WI38 (cell line): ENCODE results near the gene RHOC.
"Not testable (repeated sequence)": the region's sequence is repeated elsewhere in the genome, so short reads cannot be mapped to it uniquely, and the experiment has no call there.

Source experiments
- H3K4me3 ChIP-seq: 2 replicates; pipeline ENCODE4 v1.5.1; 2011; ENCODE audit warnings: low read depth, mild to moderate bottlenecking, control low read depth, low read length
- TF ChIP-seq, protein P1 (sequence below): IDR thresholded peaks from 2 replicates; pipeline ENCODE4 v1.5.1; 2012; ENCODE audit warnings: low read depth, mild to moderate bottlenecking, control low read depth, low read length

RHOC gene

DNA sequence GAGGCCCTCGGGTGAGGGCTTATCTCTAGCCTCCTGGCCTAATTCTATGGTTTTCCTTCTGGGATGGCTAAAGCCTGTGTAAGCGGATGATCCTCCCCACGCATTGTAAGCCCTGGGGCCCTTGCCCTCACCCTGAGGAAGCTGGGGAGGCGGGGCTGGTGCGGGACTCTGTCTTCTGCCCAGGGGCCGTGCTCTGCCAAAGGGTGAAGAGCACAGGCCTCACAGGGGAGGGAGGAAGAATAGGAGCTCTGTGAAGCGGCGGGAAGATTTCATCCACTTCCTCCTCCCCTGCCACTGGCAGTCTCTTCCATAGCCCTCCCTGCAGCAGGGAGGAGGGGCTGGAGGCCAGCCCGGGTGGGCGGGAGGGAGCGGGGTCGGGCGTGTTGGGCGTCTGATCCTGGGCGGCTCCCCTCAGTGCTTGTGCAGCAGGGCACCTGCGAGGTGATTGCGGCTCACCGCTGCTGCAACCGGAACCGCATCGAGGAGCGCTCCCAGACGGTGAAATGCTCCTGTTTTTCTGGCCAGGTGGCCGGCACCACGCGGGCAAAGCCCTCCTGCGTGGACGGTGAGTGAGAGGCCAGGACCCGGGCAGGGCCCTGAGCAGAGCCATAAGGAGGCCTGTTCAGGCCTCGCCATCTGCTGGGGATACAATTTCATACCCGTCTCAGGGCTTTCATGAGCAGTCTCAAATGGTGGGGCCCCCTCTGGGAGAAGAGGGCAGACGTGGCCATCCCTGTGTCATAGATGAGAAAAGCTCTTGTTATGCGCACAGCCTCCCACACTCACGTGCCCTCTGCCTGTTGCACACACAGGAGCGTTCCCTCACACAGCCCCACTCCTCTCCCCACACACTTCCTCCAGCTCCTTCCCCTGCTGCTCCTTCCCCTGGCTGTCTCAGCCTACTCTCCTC, 15.9 kb upstream of the RHOC start:
- TF ChIP-seq, protein P1, sequence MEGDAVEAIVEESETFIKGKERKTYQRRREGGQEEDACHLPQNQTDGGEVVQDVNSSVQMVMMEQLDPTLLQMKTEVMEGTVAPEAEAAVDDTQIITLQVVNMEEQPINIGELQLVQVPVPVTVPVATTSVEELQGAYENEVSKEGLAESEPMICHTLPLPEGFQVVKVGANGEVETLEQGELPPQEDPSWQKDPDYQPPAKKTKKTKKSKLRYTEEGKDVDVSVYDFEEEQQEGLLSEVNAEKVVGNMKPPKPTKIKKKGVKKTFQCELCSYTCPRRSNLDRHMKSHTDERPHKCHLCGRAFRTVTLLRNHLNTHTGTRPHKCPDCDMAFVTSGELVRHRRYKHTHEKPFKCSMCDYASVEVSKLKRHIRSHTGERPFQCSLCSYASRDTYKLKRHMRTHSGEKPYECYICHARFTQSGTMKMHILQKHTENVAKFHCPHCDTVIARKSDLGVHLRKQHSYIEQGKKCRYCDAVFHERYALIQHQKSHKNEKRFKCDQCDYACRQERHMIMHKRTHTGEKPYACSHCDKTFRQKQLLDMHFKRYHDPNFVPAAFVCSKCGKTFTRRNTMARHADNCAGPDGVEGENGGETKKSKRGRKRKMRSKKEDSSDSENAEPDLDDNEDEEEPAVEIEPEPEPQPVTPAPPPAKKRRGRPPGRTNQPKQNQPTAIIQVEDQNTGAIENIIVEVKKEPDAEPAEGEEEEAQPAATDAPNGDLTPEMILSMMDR = no peak
- no peak overlapping the region for H3K4me3 ChIP-seq

DNA sequence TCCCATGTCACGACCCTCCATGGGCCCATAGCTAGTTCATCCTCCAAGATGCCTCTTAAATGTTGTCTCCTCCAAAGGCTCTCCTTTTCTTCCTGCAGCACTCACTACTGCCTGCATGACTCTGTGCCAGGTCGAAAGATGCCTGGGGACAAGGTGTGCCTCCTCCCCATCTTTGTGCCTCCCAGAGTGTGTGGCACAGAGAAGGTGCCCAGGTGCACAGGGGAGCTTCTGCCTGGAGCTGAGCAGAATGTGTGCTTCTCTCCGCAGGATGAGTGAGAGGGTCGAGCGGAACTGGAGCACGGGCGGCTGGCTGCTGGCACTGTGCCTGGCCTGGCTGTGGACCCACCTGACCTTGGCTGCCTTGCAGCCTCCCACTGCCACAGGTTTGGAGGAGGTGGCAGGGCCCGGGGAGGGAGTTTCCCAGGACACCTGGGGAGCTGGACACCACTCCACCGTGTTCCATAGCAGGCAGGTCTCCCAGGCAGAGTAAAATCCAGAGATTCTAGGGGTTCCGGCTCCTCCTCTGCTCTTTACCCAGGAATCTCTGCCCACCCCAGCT, 15.1 kb upstream of the RHOC start:
- no peak overlapping the region for H3K4me3 ChIP-seq

DNA sequence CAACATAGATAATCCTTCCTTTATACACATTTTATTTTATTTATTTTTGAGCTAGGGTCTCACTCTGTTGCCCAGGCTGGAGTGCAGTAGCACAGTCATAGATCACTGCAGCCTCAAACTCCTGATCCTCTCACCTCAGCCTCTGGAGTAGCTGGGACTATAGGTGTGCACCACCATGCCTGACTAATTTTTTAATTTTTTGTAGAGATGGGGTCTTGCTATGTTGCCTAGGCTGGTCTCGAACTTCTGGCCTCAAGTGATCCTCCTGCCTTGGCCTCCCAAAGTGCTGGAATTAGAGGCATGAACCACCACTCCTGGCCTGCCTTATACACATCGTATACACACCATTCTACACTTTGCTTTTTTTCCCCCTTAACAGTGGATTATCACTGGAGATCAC, 14.4 kb upstream of the RHOC start:
- H3K4me3 ChIP-seq = not testable (repeated sequence)

More for the DNA sequence above, 15.1 kb upstream of the RHOC start:
- TF ChIP-seq, protein P1 = no peak

DNA sequence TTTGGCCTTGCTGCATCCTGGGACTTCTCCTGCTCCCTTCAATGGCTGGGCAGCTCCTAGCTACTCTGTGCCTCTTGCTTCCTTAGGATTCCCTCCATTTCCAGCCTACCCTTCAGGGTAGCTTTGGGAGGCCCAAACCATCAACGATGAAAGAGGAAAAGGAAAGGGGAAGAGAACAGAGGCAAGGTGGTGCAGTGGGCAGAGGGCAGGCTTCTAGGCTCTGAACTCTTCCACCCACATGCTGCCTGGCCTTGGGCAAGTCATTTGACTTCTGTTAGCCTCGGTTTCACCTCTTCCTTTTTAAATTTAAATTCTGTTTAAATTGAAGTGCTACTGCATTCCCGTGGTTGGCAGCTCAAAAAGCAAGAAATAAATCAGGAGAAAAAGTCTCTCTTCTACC, 13.9 kb upstream of the RHOC start:
- H3K4me3 ChIP-seq = no peak overlapping the region
- TF ChIP-seq, protein P1 = no peak

DNA sequence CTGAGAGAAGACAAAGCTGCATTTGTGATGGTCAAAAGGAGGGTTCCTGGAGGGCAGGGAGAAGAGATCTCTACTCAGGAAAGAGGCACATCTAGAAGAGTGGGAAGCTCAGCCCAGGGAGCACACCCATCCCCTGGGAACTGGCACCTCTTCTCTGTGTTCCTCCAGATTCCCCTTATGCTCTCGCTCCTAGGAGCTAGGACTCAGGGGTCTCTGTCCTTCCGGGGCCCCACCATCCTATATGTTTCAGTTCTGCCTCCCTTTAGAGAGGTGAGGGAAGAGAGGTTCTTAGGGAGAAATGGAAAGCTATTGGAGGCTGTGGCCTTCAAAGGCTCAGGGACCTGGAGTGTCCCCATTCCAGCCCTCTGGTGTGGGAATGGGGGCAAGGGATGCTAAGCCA, 12.8 kb upstream of the RHOC start:
- TF ChIP-seq, protein P1 = no peak
- H3K4me3 ChIP-seq = no peak overlapping the region

DNA sequence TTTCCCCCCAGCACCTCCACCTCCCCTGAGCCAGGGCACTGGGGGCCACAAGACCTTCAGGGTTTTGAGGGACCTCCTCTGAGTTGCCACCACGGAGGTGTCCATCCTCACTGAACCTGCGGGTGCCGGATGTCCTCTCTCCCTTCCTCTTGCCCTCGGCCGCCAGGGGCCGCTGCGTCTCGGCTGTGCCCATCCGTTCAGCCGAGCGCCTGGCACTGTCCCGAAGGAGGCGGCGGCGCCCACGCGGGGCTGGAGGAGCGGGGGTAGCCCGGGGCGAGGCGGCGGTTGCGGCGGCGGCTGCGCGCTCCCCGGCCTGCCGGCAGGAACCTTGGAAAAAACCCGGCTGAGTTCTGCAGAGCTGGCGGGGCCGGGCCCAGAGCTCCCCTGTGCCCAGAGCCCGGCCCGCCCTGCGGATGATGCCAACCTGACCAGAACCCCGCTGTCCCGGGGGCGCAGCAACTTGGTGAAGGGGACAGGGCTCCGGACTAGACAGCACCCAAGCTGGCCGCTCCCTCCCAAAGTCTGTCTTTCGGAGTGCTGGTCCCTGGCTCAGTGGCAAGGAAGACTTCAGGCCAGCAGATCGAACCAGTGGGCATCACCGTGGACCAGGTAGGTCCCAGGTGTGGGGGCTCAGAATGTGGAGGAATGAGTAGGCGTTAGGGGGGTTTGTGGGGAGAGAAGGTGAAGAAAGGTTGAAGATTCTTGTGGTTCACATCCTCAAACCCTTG, 11.9 kb upstream of the RHOC start:
- TF ChIP-seq, protein P1 = peak; percentile 87
- H3K4me3 ChIP-seq = no peak overlapping the region

DNA sequence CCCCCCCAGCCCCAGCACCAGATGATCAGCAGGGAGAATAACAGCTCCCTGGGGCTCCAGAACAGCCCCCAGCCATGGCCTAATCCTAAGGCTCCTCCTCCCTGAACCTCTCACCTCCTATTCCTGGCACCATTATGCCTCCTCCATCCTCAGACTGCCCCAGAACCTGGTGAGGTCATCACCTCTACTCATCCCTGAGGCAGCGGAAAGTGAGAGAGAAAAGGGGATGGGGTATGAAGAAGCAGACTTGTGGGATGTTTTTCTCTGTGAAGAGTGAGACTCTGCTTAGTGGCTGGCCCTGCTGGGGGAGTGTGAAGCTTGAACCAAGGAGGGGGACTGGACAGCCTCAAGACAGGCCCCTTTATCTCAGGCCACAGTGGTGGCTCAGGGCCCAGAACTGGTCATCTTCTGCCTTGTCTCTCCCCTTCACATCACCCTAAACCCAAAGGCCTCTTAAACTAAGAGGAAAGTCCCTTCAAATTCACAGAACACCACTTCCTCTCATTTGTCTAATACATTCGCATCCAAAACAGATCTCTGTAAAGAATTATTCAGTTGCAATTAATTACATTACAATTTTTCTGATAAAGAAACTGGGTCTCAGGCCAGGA, 10.4 kb upstream of the RHOC start:
- H3K4me3 ChIP-seq = no peak overlapping the region
- TF ChIP-seq, protein P1 = no peak
